Common myeloid progenitor, CD34-positive (primary cell): Measurements from ENCODE around the gene TOR1B.
A peak's percentile ranks its signal among the peaks of the same experiment; 100 is the strongest.
"Not testable (repeated sequence)": the region's sequence is repeated elsewhere in the genome, so short reads cannot be mapped to it uniquely, and the experiment has no call there.

Source experiments
- CTCF ChIA-PET: fragments of 350-600 bp; sonication (Branson Sonifier 250); formaldehyde crosslinking; loops from one replicate; lab custom pipeline; 2021; ENCODE audit warnings: antibody characterized with exemption; lab: Charles Lee
- POLR2A ChIA-PET: fragments of 350-600 bp; sonication (Branson Sonifier 250); formaldehyde crosslinking; loops from one replicate; lab custom pipeline; 2021; ENCODE audit warnings: antibody characterized with exemption; lab: Charles Lee
- DNase-seq, 3 donors: peaks; one replicate each; pipeline versions ENCODE4 v3.0.0 to v3.0.0-alpha.2; 2013
- H3K27ac ChIP-seq, 2 experiments: 1 replicate in 1 of 2; 2 replicates in 1 of 2; pipeline ENCODE4 v1.7.0; 2013; ENCODE audit warnings: inconsistent platforms in 2 of 2, low read length in 2 of 2, mild to moderate bottlenecking in 2 of 2, low read depth in 1 of 2, moderate library complexity in 1 of 2; ENCODE audit not compliant: severe bottlenecking in 2 of 2, insufficient read depth in 1 of 2, poor library complexity in 1 of 2
- H3K27me3 ChIP-seq, 5 experiments: replicated peaks in 2 of 5; 1 replicate in 3 of 5; 2 replicates in 2 of 5; pipeline versions ENCODE4 v1.6.1 to v1.7.0; 2013; ENCODE audit warnings: low read length in 4 of 5, mild to moderate bottlenecking in 2 of 5, moderate library complexity in 2 of 5, inconsistent platforms in 1 of 5; ENCODE audit not compliant: insufficient read depth in 5 of 5, control insufficient read depth in 4 of 5
- H3K36me3 ChIP-seq, 4 experiments: 1 replicate in 2 of 4; 2 replicates in 2 of 4; pipeline versions ENCODE4 v1.6.1 to v1.7.0; 2013; ENCODE audit warnings: low read length in 3 of 4, control low read depth in 1 of 4, mild to moderate bottlenecking in 1 of 4; ENCODE audit not compliant: control insufficient read depth in 4 of 4, insufficient read depth in 4 of 4
- H3K4me1 ChIP-seq, 4 experiments: 1 replicate in 3 of 4; 2 replicates in 1 of 4; pipeline versions ENCODE4 v1.6.1 to v1.7.1; 2013; ENCODE audit warnings: low read length in 3 of 4, mild to moderate bottlenecking in 3 of 4, control low read depth in 1 of 4, inconsistent platforms in 1 of 4, moderate library complexity in 1 of 4; ENCODE audit not compliant: control insufficient read depth in 4 of 4, insufficient read depth in 4 of 4; ENCODE audit errors: control extremely low read depth in 1 of 4
- H3K4me3 ChIP-seq, 7 experiments: 1 replicate in 4 of 7; 2 replicates in 3 of 7; pipeline versions ENCODE4 v1.5.1 to v1.7.0; 2013; ENCODE audit warnings: mild to moderate bottlenecking in 7 of 7, low read length in 6 of 7, moderate library complexity in 6 of 7, inconsistent platforms in 2 of 7, low read depth in 2 of 7, control low read depth in 1 of 7; ENCODE audit not compliant: insufficient read depth in 4 of 7, control insufficient read depth in 1 of 7; ENCODE audit errors: extremely low read depth in 1 of 7
- H3K9me3 ChIP-seq, 5 experiments: 1 replicate in 4 of 5; 2 replicates in 1 of 5; pipeline versions ENCODE4 v1.6.1 to v1.7.1; 2013; ENCODE audit warnings: low read length in 4 of 5, mild to moderate bottlenecking in 2 of 5, inconsistent platforms in 1 of 5, low read depth in 1 of 5, moderate library complexity in 1 of 5; ENCODE audit not compliant: control insufficient read depth in 4 of 5, insufficient read depth in 2 of 5; ENCODE audit errors: control extremely low read depth in 1 of 5
- WGBS: methylation state at CpG from one replicate; pipeline ENCODE4 v1.1.5; 2013; ENCODE audit not compliant: insufficient coverage; 5-methylcytosine and 5-hydroxymethylcytosine counted together

Gene TOR1B

GRCh38 chr9:129776096-129776495 lies 26.9 kb upstream of the TOR1B start:
- not testable (repeated sequence) for H3K27ac ChIP-seq, DNase-seq, H3K4me3 ChIP-seq, H3K27me3 ChIP-seq, H3K9me3 ChIP-seq, H3K36me3 ChIP-seq
- H3K4me1 ChIP-seq: peaks cover 7 to 23% (median 20%) of the 10 kb centered on the region in 4 experiments
- ChIA-PET POLR2A (interaction anchor here (2.1 kb wide), 1 partner anchor 38 kb away, joined by 8 read pairs; no protein-coding TSS in a partner anchor), CTCF (interaction anchor here (0.9 to 3.8 kb wide), 9 partner anchors 10 to 152 kb away, joined by 3 to 28 read pairs (median 9); no protein-coding TSS in a partner anchor)
- 92% methylated on average over 2 of the region's 4 CpGs for WGBS

GRCh38 chr9:129776566-129776937 lies 26.4 kb upstream of the TOR1B start:
- Histone ChIP-seq H3K4me3 (peak overlapping the region in 1 of 7 experiments; percentile 53), H3K27ac (no peak overlapping the region), H3K27me3 (peaks cover 0 to 8% (median 0%) of the 10 kb centered on the region in 5 experiments), H3K36me3 (no peaks in the 10 kb centered on the region), H3K4me1 (peaks cover 7 to 23% (median 20%) of the 10 kb centered on the region in 4 experiments), H3K9me3 (no peaks in the 10 kb centered on the region)
- WGBS: 83% methylated on average over 8 of the region's 8 CpGs
- no peak for DNase-seq
- ChIA-PET CTCF (interaction anchor here (1.1 to 3.8 kb wide), 9 partner anchors 9 to 152 kb away, joined by 4 to 28 read pairs (median 9); no protein-coding TSS in a partner anchor), POLR2A (interaction anchor here (2.1 kb wide), 1 partner anchor 39 kb away, joined by 8 read pairs; no protein-coding TSS in a partner anchor)

DNA sequence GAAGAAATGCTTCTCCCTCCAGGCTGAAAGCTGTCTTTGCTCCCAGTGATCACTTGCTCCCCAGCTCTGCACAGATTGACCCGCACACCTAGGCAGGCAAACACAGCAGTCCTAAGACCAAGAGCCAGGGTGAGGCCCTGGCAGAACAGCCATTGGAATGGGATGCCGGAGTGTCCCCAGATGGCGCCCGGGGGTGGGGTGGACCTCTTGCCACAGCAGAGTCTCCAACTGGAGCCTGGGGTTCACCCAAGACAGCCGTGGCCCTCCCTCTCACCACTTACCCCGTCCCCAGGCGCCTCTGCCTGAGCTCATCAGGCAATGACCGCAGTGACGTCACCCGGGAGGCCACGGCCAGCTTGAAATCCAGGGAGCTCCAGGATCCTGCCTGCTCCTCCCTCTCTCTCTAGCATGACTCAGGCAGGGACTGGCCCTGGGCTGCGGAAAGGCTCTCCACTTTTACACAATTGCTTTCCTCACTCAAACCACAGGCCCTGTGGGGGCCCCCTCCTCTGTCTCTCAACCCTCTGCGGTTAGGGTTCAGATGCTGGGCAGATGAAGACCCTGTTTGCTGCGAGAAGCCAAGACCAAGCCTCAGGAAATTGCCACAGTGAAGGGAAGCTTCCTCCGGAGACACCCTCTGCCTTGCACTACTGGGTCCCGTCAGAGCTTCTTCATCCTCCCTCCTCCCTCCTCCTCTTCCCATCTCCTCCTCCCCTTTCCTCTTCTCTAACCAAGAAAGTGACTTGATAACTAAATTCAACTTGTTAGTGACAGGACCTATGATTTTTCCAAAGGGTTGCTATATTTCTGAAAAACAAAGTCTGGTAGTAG lies 25.8 kb upstream of the TOR1B start:
- DNase-seq: peak; percentile 96 to 99 (median 98)
- Histone ChIP-seq H3K4me3 (peak overlapping the region in 4 of 7 experiments; percentile 30 to 53 (median 33)), H3K27ac (peak overlapping the region in 1 of 2 experiments; percentile 50), H3K9me3 (no peaks in the 10 kb centered on the region), H3K4me1 (peaks cover 7 to 23% (median 20%) of the 10 kb centered on the region in 4 experiments), H3K36me3 (no peaks in the 10 kb centered on the region), H3K27me3 (peaks cover 0 to 8% (median 0%) of the 10 kb centered on the region in 5 experiments)
- ChIA-PET CTCF (interaction anchor here (0.7 to 3.8 kb wide), 13 partner anchors 9 to 656 kb away, joined by 3 to 28 read pairs (median 5); partner anchors contain the start of gene NTMT1), POLR2A (interaction anchor here (2.1 kb wide), 1 partner anchor 39 kb away, joined by 8 read pairs; no protein-coding TSS in a partner anchor)
- WGBS: 10% methylated on average over 13 of the region's 16 CpGs

GRCh38 chr9:129777769-129778130 lies 25.2 kb upstream of the TOR1B start:
- no peak for DNase-seq
- Histone ChIP-seq H3K27me3 (peaks cover 0 to 8% (median 0%) of the 10 kb centered on the region in 5 experiments), H3K9me3 (no peaks in the 10 kb centered on the region), H3K4me3 (peak overlapping the region in 4 of 7 experiments; percentile 30 to 53 (median 33)), H3K36me3 (no peaks in the 10 kb centered on the region), H3K4me1 (peaks cover 7 to 23% (median 20%) of the 10 kb centered on the region in 4 experiments), H3K27ac (no peak overlapping the region)
- WGBS: 58% methylated on average over 8 of the region's 11 CpGs
- ChIA-PET CTCF (interaction anchor here (0.9 to 3.8 kb wide), 10 partner anchors 9 to 153 kb away, joined by 3 to 28 read pairs (median 4); partner anchors contain the start of gene NTMT1), POLR2A (interaction anchor here (2.1 kb wide), 1 partner anchor 40 kb away, joined by 8 read pairs; no protein-coding TSS in a partner anchor)

DNA sequence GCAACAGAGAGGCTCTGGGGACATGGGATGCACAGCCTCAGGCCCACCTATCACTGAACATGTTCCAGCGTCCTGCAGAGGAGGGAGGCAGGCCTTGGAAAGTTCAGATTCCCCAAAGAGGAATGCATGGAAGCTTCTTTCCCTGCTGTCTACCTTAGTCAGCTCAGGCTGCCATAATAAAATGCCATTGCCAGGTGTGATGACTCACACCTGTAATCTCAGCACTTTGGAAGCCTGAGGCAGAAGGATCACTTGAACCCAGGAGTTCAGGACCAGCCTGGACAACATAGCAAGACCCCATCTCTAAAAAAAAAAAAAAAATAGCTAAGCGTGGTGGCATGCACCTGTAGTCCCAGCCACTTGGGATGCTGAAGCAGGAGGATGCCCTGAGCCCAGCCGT lies 24.5 kb upstream of the TOR1B start:
- Histone ChIP-seq H3K36me3 (no peaks in the 10 kb centered on the region), H3K27ac (no peak overlapping the region), H3K27me3 (peaks cover 0 to 6% (median 0%) of the 10 kb centered on the region in 5 experiments), H3K4me3 (no peak overlapping the region), H3K4me1 (peaks cover 7 to 23% (median 20%) of the 10 kb centered on the region in 4 experiments), H3K9me3 (no peaks in the 10 kb centered on the region)
- POLR2A ChIA-PET: no interaction called here
- CTCF ChIA-PET: interaction anchor here (1.1 to 3.8 kb wide), 4 partner anchors 18 to 52 kb away, joined by 3 to 28 read pairs (median 7); no protein-coding TSS in a partner anchor
- 100% methylated on average over 1 of the region's 3 CpGs for WGBS
- no peak for DNase-seq

DNA sequence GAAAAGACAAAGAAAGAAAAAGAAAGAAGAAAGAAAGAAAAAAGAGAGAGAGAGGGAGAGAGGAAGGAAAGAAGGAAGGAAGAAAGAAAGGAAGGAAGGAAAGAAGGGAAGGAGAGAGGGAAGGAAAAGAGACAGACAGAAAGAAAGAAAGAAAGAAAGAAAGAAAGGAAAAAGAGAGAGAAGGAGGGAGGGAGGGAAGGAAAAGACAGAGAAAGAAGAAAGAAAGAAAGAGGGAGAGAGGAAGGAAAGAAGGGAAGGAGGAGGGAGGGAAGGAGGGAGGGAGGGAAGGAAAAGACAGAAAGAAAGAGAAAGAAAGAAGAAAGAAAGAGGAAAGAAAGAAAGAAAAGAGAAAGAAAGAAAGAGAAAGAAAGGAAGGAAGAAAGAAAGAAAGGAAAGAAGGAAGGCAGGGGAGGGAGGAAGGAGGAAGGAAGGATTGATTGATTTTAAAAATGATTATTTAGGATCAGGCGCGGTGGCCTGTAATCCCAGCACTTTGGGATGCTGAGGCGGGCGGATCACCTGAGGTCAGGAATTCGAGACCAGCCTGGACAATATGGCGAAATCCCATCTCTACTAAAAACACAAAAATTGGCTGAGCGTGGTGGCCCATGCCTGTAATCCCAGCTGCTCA lies 23.3 kb upstream of the TOR1B start:
- no peak overlapping the region for H3K27ac ChIP-seq
- H3K4me1 ChIP-seq: peaks cover 7 to 23% (median 20%) of the 10 kb centered on the region in 4 experiments
- no peak overlapping the region for H3K4me3 ChIP-seq
- DNase-seq: no peak
- peaks cover 0 to 5% (median 0%) of the 10 kb centered on the region in 5 experiments for H3K27me3 ChIP-seq
- H3K9me3 ChIP-seq: no peaks in the 10 kb centered on the region
- 98% methylated on average over 5 of the region's 7 CpGs for WGBS
- CTCF ChIA-PET: interaction anchor here (1.2 to 8.5 kb wide), 2 partner anchors 39 to 648 kb away, joined by 4 to 155 read pairs; no protein-coding TSS in a partner anchor
- POLR2A ChIA-PET: no interaction called here
- no peaks in the 10 kb centered on the region for H3K36me3 ChIP-seq
